Effector CD8-positive, alpha-beta T cell (primary cell): ENCODE results near the gene TK2.
"Not testable (repeated sequence)": the region's sequence is repeated elsewhere in the genome, so short reads cannot be mapped to it uniquely, and the experiment has no call there.

Experiments used
- DNase-seq: peaks from one replicate; lab custom pipeline; 2025; lab: John Stamatoyannopoulos, UW

Gene TK2

GRCh38 chr16:66507731-66508239, 42.1 kb downstream of the TK2 start:
- no peak for DNase-seq

- no peak for DNase-seq
Observed at GRCh38 chr16:66503612-66504011, 46.3 kb downstream of the TK2 start.

GRCh38 chr16:66503030-66503429, 46.9 kb downstream of the TK2 start:
- DNase-seq: no peak

- DNase-seq: no peak
Observed at GRCh38 chr16:66502020-66502913, 47.7 kb downstream of the TK2 start.

- not testable (repeated sequence) for DNase-seq
Observed at GRCh38 chr16:66501563-66501962, 48.4 kb downstream of the TK2 start.

GRCh38 chr16:66497921-66498320, 52.0 kb downstream of the TK2 start:
- not testable (repeated sequence) for DNase-seq

GRCh38 chr16:66496226-66496625, 53.7 kb downstream of the TK2 start:
- not testable (repeated sequence) for DNase-seq

GRCh38 chr16:66495440-66495839, 54.5 kb downstream of the TK2 start:
- no peak for DNase-seq

- DNase-seq: no peak
Observed at GRCh38 chr16:66494916-66495315, 55.0 kb downstream of the TK2 start.

GRCh38 chr16:66493490-66494401, 56.2 kb downstream of the TK2 start:
- DNase-seq: no peak

GRCh38 chr16:66491716-66492064, 58.2 kb downstream of the TK2 start:
- DNase-seq: no peak

- no peak for DNase-seq
Observed at GRCh38 chr16:66490774-66491715, 58.9 kb downstream of the TK2 start.

GRCh38 chr16:66489818-66490217, 60.1 kb downstream of the TK2 start:
- no peak for DNase-seq

GRCh38 chr16:66489385-66489784, 60.5 kb downstream of the TK2 start:
- no peak for DNase-seq

- DNase-seq: no peak
Observed at GRCh38 chr16:66488505-66488904, 61.4 kb downstream of the TK2 start.

GRCh38 chr16:66487580-66488275, 62.2 kb downstream of the TK2 start:
- DNase-seq: no peak

GRCh38 chr16:66486773-66487579, 62.9 kb downstream of the TK2 start:
- DNase-seq: no peak

GRCh38 chr16:66486199-66486772, 63.6 kb downstream of the TK2 start:
- no peak for DNase-seq

GRCh38 chr16:66485376-66485775, 64.5 kb downstream of the TK2 start:
- DNase-seq: no peak
